Thyroid gland (tissue), 4 donors: ENCODE measurements around the gene PNKP. TPM values are rescaled to one million over a fixed set of nuclear protein-coding genes. Genes with fewer than 3 reads are reported as not detected.

Source experiments
- DNase-seq, 2 donors: peaks; one replicate each; pipeline ENCODE4 v3.0.0-alpha.2; 2019
- H3K27ac ChIP-seq, 3 donors: fragments of 200-600 bp; sonication (generic); 1 replicate in 2 of 3; 2 replicates in 1 of 3; pipeline ENCODE4 v1.5.1; 2016 to 2019; ENCODE audit warnings: mild to moderate bottlenecking in 1 of 3, moderate library complexity in 1 of 3
- H3K27me3 ChIP-seq: fragments of 200-600 bp; sonication (generic); one replicate; pipeline ENCODE4 v1.5.1; 2019
- H3K36me3 ChIP-seq, 2 donors: fragments of 200-600 bp; sonication (generic); one replicate each; pipeline ENCODE4 v1.5.1; 2016 to 2019
- H3K4me1 ChIP-seq, 2 donors: fragments of 200-600 bp; sonication (generic); one replicate each; pipeline ENCODE4 v1.5.1; 2017 to 2019
- H3K4me3 ChIP-seq, 3 donors: fragments of 200-600 bp; sonication (generic); replicated peaks in 1 of 3; 1 replicate in 2 of 3; 2 replicates in 1 of 3; pipeline ENCODE4 v1.5.1; 2016; ENCODE audit warnings: mild to moderate bottlenecking in 1 of 3
- H3K9me3 ChIP-seq: fragments of 200-600 bp; sonication (generic); one replicate; pipeline ENCODE4 v1.5.1; 2017
- CTCF ChIP-seq, 6 experiments: fragments of 200-600 bp in 3 of 6; fragments of 450-650 bp in 3 of 6; sonication (generic) in 3 of 6; IDR thresholded peaks; one replicate each; pipeline ENCODE4 v1.5.1; 2016 to 2019; ENCODE audit warnings: antibody characterized with exemption in 6 of 6, mild to moderate bottlenecking in 2 of 6, inconsistent platforms in 1 of 6, moderate library complexity in 1 of 6
- POLR2A ChIP-seq, 2 donors: fragments of 450-650 bp; IDR thresholded peaks; one replicate each; pipeline ENCODE4 v1.6.1; 2017; ENCODE audit warnings: antibody characterized with exemption in 2 of 2, mild to moderate bottlenecking in 2 of 2, moderate library complexity in 1 of 2
- WGBS, 2 donors: methylation state at CpG; one replicate each; pipeline ENCODE4 v1.1.5; 2017; 5-methylcytosine and 5-hydroxymethylcytosine counted together
- intact Hi-C: fragments of 100-400 bp; cut with DNase I; formaldehyde crosslinking; loops from one replicate; pipeline ENCODE4 v1.15.1; 2023
- total RNA-seq, 4 donors: library from RNA; depleted of rRNA; stranded (reverse); fragments of >200 nt; gene quantifications; one replicate each; pipeline ENCODE4 v1.2.3, GENCODE V29; 2016

Gene PNKP
- total RNA-seq, 4 donors from 2014 or later, result 54.6 to 124 (median 84.3) TPM

- no peak for TF ChIP-seq CTCF (IDR thresholded peaks at IDR 0.05)
- TF ChIP-seq POLR2A (IDR thresholded peaks at IDR 0.05), result no peak
- no peaks in the 10 kb centered on the region for H3K27me3 ChIP-seq
- 74 to 88% methylated on average over 9 to 23 of the region's 23 CpGs for WGBS, 2 donors
- H3K4me3 ChIP-seq, result no peak overlapping the region
- intact Hi-C loops, result no loop called here
- no peaks in the 10 kb centered on the region for H3K9me3 ChIP-seq
- H3K4me1 ChIP-seq, result peaks cover 5 to 12% of the 10 kb centered on the region in 2 donors
- H3K36me3 ChIP-seq, result peaks cover 33 to 40% of the 10 kb centered on the region in 2 donors
- H3K27ac ChIP-seq, result no peak overlapping the region
- DNase-seq, result no peak
These were observed 19.8 kb upstream of the PNKP start for GRCh38 chr19:49887037-49887664.

GRCh38 chr19:49884760-49885159, 17.4 kb upstream of the PNKP start:
- intact Hi-C loops, result no loop called here
- H3K9me3 ChIP-seq, result no peaks in the 10 kb centered on the region
- no peaks in the 10 kb centered on the region for H3K27me3 ChIP-seq
- peaks cover 0 to 3% of the 10 kb centered on the region in 2 donors for H3K4me1 ChIP-seq
- DNase-seq, result no peak
- TF ChIP-seq POLR2A (IDR thresholded peaks at IDR 0.05), result no peak
- TF ChIP-seq CTCF (IDR thresholded peaks at IDR 0.05), result no peak
- peaks cover 54 to 63% of the 10 kb centered on the region in 2 donors for H3K36me3 ChIP-seq
- no peak overlapping the region for H3K4me3 ChIP-seq
- 88 to 100% methylated on average over 3 of the region's 3 CpGs for WGBS, 2 donors
- H3K27ac ChIP-seq, result no peak overlapping the region

GRCh38 chr19:49884109-49884508, 16.7 kb upstream of the PNKP start:
- no peak for DNase-seq
- H3K27me3 ChIP-seq, result no peaks in the 10 kb centered on the region
- peaks cover 54 to 69% of the 10 kb centered on the region in 2 donors for H3K36me3 ChIP-seq
- intact Hi-C loops, result no loop called here
- H3K4me3 ChIP-seq, result no peak overlapping the region
- H3K27ac ChIP-seq, result no peak overlapping the region
- 93 to 94% methylated on average over 8 to 18 of the region's 18 CpGs for WGBS, 2 donors
- no peaks in the 10 kb centered on the region for H3K4me1 ChIP-seq
- H3K9me3 ChIP-seq, result no peaks in the 10 kb centered on the region
- TF ChIP-seq POLR2A (IDR thresholded peaks at IDR 0.05), result no peak
- TF ChIP-seq CTCF (IDR thresholded peaks at IDR 0.05), result no peak

- Histone ChIP-seq H3K27me3 (no peaks in the 10 kb centered on the region), H3K9me3 (no peaks in the 10 kb centered on the region), H3K4me1 (peaks cover 4 to 7% of the 10 kb centered on the region in 2 donors), H3K27ac (no peak overlapping the region), H3K4me3 (no peak overlapping the region), H3K36me3 (peaks cover 54 to 69% of the 10 kb centered on the region in 2 donors)
- TF ChIP-seq CTCF (IDR thresholded peaks at IDR 0.05) (no peak), POLR2A (IDR thresholded peaks at IDR 0.05) (no peak)
- DNase-seq, result no peak
- intact Hi-C loops, result no loop called here
- 96 to 100% methylated on average over 5 of the region's 5 CpGs for WGBS, 2 donors
These were observed 15.7 kb upstream of the PNKP start for GRCh38 chr19:49883094-49883493.

- DNase-seq, result no peak
- no peak for TF ChIP-seq CTCF (IDR thresholded peaks at IDR 0.05)
- no peak for TF ChIP-seq POLR2A (IDR thresholded peaks at IDR 0.05)
- peaks cover 54 to 69% of the 10 kb centered on the region in 2 donors for H3K36me3 ChIP-seq
- intact Hi-C loops, result no loop called here
- no peaks in the 10 kb centered on the region for H3K9me3 ChIP-seq
- WGBS, 2 donors, result 100% methylated on average over 3 to 9 of the region's 14 CpGs
- no peaks in the 10 kb centered on the region for H3K27me3 ChIP-seq
- no peak overlapping the region for H3K27ac ChIP-seq
- peaks cover 5 to 9% of the 10 kb centered on the region in 2 donors for H3K4me1 ChIP-seq
- H3K4me3 ChIP-seq, result no peak overlapping the region
These were observed 15.3 kb upstream of the PNKP start for GRCh38 chr19:49882643-49883042.
